Peyer's patch (tissue), 4 donors: ENCODE data around the gene TFF2.

Source experiments
- POLR2A ChIP-seq, 2 donors: fragments of 450-650 bp; IDR thresholded peaks; one replicate each; pipeline ENCODE4 v1.5.1; 2017; ENCODE audit warnings: antibody characterized with exemption in 2 of 2, mild to moderate bottlenecking in 2 of 2, moderate library complexity in 2 of 2
- TF ChIP-seq, protein P1 (sequence below), 6 experiments: fragments of 450-650 bp in 4 of 6; fragments of 200-600 bp in 2 of 6; sonication (generic) in 1 of 6; IDR thresholded peaks; one replicate each; pipeline ENCODE4 v1.5.1; 2017 to 2019; ENCODE audit warnings: antibody characterized with exemption in 6 of 6, mild to moderate bottlenecking in 3 of 6, moderate library complexity in 1 of 6

DNA sequence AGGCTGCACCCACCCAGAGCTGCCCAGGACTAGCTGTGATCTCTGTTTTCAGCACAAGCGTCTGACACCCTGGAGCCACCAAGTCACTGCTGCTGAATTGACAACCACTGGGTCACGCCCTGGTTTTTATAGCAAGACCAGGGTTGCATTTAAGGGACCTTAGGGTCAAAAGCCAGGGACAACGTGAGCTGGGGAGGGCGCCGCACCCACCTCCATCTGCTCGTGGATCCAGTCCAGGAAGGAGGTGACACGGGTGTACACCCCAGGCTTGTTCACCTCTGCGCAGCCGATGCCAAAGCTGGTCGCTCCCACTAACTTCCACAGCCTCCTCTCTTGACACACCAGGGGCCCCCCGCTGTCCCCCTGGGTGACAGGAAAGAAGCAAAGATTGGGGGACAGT is 24.7 kb upstream of the TFF2 start:
- TF ChIP-seq, protein P1, sequence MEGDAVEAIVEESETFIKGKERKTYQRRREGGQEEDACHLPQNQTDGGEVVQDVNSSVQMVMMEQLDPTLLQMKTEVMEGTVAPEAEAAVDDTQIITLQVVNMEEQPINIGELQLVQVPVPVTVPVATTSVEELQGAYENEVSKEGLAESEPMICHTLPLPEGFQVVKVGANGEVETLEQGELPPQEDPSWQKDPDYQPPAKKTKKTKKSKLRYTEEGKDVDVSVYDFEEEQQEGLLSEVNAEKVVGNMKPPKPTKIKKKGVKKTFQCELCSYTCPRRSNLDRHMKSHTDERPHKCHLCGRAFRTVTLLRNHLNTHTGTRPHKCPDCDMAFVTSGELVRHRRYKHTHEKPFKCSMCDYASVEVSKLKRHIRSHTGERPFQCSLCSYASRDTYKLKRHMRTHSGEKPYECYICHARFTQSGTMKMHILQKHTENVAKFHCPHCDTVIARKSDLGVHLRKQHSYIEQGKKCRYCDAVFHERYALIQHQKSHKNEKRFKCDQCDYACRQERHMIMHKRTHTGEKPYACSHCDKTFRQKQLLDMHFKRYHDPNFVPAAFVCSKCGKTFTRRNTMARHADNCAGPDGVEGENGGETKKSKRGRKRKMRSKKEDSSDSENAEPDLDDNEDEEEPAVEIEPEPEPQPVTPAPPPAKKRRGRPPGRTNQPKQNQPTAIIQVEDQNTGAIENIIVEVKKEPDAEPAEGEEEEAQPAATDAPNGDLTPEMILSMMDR (IDR thresholded peaks at IDR 0.05), result no peak
- TF ChIP-seq POLR2A (IDR thresholded peaks at IDR 0.05), result peak; percentile 11 to 65
